Nucleus accumbens (tissue), 56 donors: ENCODE results near the gene IL27RA.

ENCODE experiments used
- DNase-seq, 56 donors: peaks; one replicate each; lab custom pipeline; 2025; lab: John Stamatoyannopoulos, UW

The IL27RA gene

GRCh38 chr19:14056741-14057356 lies 25.3 kb downstream of the IL27RA start:
- DNase-seq = no peak

- no peak for DNase-seq
Observed at GRCh38 chr19:14058182-14059092, 26.9 kb downstream of the IL27RA start.

- no peak for DNase-seq
Observed at GRCh38 chr19:14059093-14059480, 27.5 kb downstream of the IL27RA start.

GRCh38 chr19:14059652-14060155 lies 28.1 kb downstream of the IL27RA start:
- DNase-seq = no peak

- no peak for DNase-seq
Observed at GRCh38 chr19:14061081-14061749, 29.7 kb downstream of the IL27RA start.

GRCh38 chr19:14061751-14062557 lies 30.4 kb downstream of the IL27RA start, which contains the start of gene PALM3:
Gene PALM3, minus strand, starts transcription at chr19:14062076. Its CDS starts 96 bp downstream, at chr19:14061980.
- no peak for DNase-seq

GRCh38 chr19:14062558-14062855 lies 30.9 kb downstream of the IL27RA start:
- DNase-seq = no peak

GRCh38 chr19:14063105-14063504 lies 31.5 kb downstream of the IL27RA start:
- no peak for DNase-seq

GRCh38 chr19:14066134-14066533 lies 34.6 kb downstream of the IL27RA start:
- no peak for DNase-seq

- DNase-seq = no peak
Observed at GRCh38 chr19:14070268-14071050, 38.9 kb downstream of the IL27RA start.

- DNase-seq = peak in 12 of 56 donors; percentile 7 to 55 (median 34)
Observed at GRCh38 chr19:14072535-14073260, 41.1 kb downstream of the IL27RA start, which contains the start of gene MISP3. Gene MISP3, plus strand, starts transcription at chr19:14072786. Its CDS starts 524 bp downstream, at chr19:14073310.

GRCh38 chr19:14073261-14073924 lies 41.8 kb downstream of the IL27RA start:
- peak in 49 of 56 donors; percentile 25 to 86 (median 65) for DNase-seq

GRCh38 chr19:14073925-14074838 lies 42.6 kb downstream of the IL27RA start:
- DNase-seq = peak in 29 of 56 donors; percentile 14 to 74 (median 49)

GRCh38 chr19:14078411-14078810 lies 46.8 kb downstream of the IL27RA start:
- DNase-seq = no peak

- peak; percentile 74 to 99 (median 97) for DNase-seq
Observed at GRCh38 chr19:14080887-14081796, 49.6 kb downstream of the IL27RA start.
